Mononuclear cell (primary cell): Measurements from ENCODE around the gene AHCY. TPM values are rescaled to one million over a fixed set of nuclear protein-coding genes. Genes with fewer than 3 reads are reported as not detected.
"Not testable (repeated sequence)": the region's sequence is repeated elsewhere in the genome, so short reads cannot be mapped to it uniquely, and the experiment has no call there.

Experiments used
- H3K27me3 ChIP-seq: 2 replicates; pipeline ENCODE4 v1.6.0; 2011; ENCODE audit warnings: low read length, control low read depth; ENCODE audit not compliant: insufficient read depth
- H3K4me1 ChIP-seq: 2 replicates; pipeline ENCODE4 v1.5.1; 2011; ENCODE audit warnings: mild to moderate bottlenecking, low read length, control low read depth; ENCODE audit not compliant: insufficient read depth
- H3K4me3 ChIP-seq: 2 replicates; pipeline ENCODE4 v1.5.1; 2011; ENCODE audit warnings: mild to moderate bottlenecking, low read length, moderate library complexity
- H3K9me3 ChIP-seq: 2 replicates; pipeline ENCODE4 v1.5.1; 2011; ENCODE audit warnings: low read depth, mild to moderate bottlenecking, control low read depth, low read length
- total RNA-seq: library from RNA; depleted of rRNA; stranded (reverse); fragments of >200 nt; gene quantifications from one replicate; pipeline ENCODE4 v1.2.3, GENCODE V29; 2012

AHCY gene
- total RNA-seq, 1 donor: 21.0 TPM

DNA sequence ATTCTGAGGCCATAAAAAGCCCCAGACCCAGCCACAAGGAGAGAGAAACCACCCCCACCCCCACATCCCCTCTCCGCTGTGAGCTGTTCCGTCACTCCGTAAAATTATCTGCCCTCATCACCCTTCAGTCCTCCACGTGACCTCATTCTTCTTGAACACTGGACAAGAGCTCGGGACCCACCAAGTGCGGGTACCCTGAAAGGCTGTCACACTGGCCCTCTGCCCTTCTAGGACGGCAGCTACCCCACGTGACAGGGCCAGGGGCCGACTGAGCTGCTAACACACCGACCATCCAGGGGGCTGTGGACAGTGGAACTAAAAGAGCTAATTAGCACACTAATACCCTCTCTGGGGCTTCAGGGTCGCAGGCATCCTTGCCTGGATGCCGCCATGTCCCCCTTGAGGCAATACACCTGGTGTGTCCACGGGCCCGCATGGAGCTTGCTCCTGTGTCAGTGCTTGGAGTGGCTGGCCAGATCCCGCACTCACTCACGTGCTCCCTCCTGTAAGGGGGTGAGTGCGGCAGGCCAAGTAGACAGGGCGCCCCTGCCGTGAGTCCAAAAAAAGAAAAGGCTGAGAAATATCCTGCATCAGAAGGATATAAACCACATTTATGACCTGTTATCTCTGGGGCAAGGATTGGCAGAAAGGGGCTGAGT, 29.2 kb upstream of the AHCY start:
- no peak overlapping the region for H3K4me3 ChIP-seq
- no peaks in the 10 kb centered on the region for H3K4me1 ChIP-seq
- no peaks in the 10 kb centered on the region for H3K9me3 ChIP-seq
- no peaks in the 10 kb centered on the region for H3K27me3 ChIP-seq

DNA sequence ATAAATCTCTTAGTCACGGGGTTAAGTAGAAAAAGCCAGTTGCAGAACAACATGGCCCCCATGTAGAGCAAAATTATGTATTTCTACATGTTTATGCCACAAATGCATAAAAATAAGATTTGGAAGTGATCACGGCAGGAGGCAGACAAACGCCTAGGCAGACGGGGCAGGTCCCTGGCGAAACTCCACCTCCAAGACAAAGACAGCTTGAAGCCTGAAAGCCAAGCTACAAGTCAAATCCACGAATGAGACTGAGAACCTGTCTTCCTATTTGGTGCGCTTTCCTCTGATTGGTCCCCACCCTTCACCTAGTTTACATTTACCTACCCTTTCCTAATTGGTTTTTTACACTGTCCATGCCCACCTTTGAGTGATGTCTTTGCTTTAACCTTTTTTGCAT, 28.7 kb upstream of the AHCY start:
- Histone ChIP-seq H3K27me3 (no peaks in the 10 kb centered on the region), H3K4me3 (no peak overlapping the region), H3K4me1 (no peaks in the 10 kb centered on the region), H3K9me3 (no peaks in the 10 kb centered on the region)

DNA sequence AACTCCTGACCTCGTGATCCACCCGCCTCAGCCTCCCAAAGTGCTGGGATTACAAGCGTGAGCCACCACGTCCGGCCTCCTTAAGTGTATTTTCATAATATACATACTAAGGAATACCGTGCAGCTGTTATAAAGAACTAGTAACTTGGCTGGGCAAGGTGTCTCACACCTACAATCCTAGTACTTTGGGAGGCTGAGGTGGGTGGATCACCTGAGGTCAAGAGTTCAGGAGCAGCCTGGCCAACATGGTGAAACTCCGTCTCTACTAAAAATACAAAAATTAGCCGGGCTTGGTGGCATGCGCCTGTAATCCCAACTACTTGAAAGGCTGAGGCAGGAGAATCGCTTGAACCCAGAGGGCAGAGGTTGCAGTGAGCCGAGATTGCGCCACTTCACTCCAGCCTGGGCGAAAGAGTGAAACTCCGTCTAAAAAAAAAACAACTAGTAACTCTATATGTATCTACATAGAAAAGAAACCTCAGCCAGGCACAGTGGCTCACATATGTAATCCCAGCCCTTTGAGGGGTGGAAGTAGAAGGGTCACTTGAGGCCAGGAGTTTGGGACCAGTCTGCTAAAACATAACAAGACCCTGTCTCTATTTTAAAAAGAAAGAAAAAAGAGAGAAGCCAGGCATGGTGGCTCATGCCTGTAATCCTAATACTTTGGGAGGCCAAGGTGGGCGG, 27.8 kb upstream of the AHCY start:
- not testable (repeated sequence) for H3K4me3 ChIP-seq, H3K27me3 ChIP-seq, H3K4me1 ChIP-seq, H3K9me3 ChIP-seq

DNA sequence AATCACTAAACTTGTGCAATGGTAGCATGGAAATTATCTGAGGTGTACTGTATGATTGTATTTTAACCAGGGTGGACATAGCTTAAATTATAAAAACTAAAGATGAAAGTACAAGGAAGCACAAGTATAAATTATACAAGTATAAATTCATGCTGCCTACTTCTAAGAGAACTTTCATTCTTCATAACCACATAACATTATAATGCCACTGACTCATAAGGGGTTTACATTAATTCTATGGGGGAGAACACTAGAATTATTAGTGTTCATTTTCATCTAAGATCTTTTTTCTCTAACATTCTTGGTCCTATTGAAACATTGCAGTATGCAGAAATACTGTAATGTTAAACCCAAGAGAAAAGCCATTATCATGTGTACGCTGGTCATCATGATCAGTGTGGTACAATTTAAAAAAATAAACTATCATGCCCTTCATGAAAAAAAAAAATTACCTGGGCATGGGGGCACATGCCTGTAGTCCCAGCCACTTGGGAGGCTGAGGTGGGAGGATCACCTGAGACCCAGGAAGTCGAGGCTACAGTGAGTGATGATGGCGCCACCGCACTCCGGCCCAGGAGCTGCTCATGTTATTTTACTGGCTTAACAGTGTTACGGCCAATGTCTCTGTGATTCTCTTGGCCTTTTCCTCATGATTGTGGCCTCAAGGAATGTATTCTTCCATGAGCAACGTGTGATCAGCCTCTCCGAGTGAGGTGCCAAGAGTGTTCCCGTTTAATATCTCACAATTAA, 25.9 kb upstream of the AHCY start:
- Histone ChIP-seq H3K27me3 (no peaks in the 10 kb centered on the region), H3K4me1 (no peaks in the 10 kb centered on the region), H3K9me3 (no peaks in the 10 kb centered on the region), H3K4me3 (no peak overlapping the region)

DNA sequence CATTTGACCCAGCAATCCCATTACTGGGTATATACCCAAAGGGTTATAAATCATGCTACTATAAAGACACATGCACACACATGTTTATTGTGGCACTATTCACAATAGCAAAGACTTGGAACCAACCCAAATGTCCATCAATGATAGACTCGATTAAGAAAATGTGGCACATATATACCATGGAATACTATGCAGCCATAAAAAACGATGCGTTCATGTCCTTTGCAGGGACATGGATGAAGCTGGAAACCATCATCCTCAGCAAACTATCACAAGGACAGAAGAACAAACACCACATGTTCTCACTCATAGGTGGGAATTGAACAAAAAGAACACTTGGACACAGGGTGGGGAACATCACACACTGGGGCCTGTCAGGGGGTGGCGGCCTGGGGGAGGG, 25.1 kb upstream of the AHCY start:
- H3K4me3 ChIP-seq, H3K4me1 ChIP-seq, H3K27me3 ChIP-seq, H3K9me3 ChIP-seq: not testable (repeated sequence)

DNA sequence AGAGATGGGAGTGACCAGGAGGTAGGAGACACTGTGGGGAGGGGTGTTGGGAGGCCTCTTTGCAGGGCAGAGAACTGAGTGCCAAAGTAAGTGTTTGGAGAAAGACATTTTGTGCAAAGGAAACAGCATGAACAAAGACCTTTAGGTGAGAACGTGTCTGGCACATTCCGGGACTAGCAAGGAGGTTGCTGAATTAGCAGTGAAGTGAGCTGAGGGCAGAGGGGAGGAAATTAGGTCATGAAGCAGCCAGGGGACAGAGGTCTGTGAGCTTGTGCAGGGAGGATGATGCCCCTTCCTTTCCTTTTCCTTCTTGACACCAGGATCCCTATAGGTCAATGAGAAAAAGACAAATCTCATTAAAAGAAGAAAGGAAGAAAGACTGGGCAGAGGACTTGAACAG, 21.4 kb upstream of the AHCY start:
- Histone ChIP-seq H3K9me3 (no peaks in the 10 kb centered on the region), H3K4me3 (no peak overlapping the region), H3K4me1 (no peaks in the 10 kb centered on the region), H3K27me3 (no peaks in the 10 kb centered on the region)

DNA sequence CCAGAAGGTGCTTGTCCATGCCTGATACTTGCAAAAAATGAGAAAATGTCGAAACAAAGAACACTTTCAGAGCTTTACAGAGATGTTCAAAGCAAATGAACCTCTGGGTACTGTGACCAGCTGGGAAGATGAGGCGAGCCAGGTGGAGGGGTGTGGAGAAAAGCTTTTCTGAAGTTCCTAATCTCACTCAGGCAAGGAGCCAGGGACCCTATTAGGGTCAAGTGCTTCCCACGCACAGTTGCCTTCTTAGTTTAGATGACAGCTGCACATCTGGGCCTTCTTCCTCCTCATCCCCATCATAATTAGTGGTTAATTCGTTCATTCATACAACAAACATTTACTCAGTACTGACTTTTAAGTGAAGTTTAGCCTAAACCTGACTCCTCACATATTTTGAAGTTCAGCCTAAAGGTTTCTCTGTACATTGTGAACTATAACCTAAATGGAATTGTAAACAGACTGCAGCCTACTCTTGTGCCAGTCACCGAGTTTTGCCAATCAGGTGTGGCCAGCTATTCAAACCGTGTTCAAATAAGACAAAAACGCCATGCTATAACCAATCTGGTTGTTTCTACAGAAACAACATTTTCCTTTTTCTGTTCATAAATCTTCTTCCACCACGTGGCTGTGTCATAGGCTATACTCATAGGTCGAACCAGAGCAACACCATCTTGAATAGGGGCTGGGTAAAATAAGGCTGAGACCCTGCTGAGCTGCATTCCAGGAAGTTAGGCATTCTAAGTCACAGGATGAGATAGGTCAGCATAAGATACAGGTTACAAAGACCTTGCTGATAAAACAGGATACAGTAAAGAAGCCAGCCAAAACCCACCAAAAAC, 19.3 kb upstream of the AHCY start:
- Histone ChIP-seq H3K9me3 (no peaks in the 10 kb centered on the region), H3K27me3 (no peaks in the 10 kb centered on the region), H3K4me1 (no peaks in the 10 kb centered on the region), H3K4me3 (no peak overlapping the region)

DNA sequence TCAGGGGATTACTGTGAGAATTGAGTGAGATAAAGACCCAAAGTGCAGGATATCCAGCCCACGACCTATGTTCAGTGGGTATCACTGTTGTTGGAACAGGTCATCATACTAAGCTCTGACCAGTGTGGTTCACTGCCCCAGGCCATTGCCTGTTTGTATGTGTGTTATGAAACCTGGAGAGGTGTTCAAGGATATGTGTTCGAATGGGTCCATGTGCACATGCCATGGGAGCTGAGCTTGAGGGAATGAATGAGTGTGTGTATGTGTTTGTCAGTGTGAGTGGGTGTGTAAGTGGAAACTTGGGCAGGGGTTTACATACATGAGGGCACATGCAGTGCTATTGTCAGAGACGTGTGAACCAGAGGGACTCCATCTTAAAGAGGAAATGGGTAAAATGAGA, 17.7 kb upstream of the AHCY start:
- Histone ChIP-seq H3K4me1 (no peaks in the 10 kb centered on the region), H3K27me3 (no peaks in the 10 kb centered on the region), H3K9me3 (no peaks in the 10 kb centered on the region), H3K4me3 (no peak overlapping the region)

DNA sequence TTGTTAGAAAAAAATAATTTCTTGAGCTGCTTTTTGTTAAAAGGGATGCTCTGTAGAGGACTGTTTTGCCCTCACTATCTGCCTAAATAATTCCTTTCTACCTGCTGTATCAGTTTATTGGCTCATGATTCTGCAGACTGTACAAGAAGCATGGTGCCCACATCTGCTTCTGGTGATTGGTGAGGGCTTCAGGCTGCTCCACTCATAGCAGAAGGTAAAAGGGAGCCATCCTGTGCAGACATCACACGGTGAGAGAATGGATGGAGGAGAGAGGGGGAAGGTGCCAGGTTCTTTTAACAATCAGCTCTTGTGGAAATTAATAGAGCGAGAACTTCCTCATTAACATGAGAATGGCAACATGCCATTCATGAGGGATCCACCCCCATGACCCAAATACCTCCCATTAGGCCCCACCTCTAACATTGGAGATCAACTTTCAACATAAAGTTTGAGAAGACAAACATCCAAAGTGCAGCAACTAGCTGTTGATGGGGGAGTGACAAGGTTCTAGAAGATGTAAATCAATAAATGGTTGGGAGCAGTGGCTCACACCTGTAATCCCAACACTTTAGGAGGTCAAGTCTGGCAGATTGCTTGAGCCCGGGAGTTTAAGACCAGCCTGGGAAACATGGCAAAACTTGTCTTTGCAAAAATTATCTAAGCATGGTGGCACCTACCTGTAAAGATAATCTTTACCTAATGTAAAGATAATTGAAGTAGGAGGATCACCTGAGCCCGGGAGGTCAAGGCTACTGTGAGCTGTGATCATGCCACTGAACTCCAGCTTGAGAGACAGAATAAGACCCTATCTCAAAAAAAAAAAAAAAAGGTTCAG, 15.7 kb upstream of the AHCY start:
- Histone ChIP-seq H3K27me3 (no peaks in the 10 kb centered on the region), H3K4me3 (no peak overlapping the region), H3K9me3 (no peaks in the 10 kb centered on the region), H3K4me1 (no peaks in the 10 kb centered on the region)

DNA sequence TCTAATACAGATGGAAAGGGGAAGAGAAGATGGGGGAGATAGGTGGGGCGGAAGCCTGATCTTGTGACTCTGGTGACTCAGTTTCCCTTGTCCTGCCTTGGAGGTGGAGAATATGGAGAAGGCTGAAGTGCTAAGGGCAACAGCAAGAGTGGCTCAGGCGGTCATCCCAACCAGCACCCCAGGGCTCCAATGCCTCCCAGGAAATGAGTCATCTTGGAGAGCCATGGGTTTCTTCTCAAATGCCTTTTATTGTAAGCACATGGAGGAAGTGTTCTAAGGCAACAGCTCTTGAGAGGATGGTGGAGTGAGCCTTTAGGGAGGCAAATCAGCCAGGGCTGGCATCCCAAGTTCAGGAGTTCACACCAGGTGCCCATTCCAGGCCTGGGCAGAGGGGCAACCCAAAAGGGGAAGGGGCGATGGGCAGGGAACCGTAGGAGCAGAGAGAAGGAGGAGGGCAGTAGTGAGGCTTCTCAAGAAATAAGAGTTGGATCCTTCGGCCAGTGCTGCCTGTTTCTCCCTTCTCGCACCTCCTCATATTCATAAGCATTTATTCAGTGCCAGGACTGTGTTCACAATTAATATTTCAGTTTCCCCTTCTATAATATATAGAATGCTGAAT, 13.2 kb upstream of the AHCY start:
- H3K9me3 ChIP-seq: no peaks in the 10 kb centered on the region
- H3K4me1 ChIP-seq: peaks cover 16% of the 10 kb centered on the region
- H3K4me3 ChIP-seq: no peak overlapping the region
- H3K27me3 ChIP-seq: peaks cover 11% of the 10 kb centered on the region

DNA sequence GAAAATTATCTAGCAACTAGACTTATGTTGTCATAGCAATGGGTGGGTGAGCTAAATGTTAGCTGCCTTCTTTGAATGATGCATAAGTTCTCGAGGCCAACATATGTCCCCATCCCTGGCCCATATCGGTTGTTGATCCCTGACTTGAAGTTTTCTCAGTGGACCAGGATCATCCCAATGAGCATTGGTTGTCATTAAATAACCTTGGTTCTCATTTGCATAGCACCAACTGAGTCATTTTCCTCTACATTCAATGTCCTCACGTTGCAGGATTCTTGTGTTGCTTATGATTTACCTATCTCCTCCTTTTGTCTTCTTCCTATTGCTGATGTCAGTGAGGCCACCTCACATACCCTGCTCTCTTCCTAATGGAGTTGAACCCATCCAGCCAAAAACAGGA, 12.1 kb upstream of the AHCY start:
- Histone ChIP-seq H3K27me3 (peaks cover 14% of the 10 kb centered on the region), H3K9me3 (no peaks in the 10 kb centered on the region), H3K4me1 (peaks cover 16% of the 10 kb centered on the region), H3K4me3 (no peak overlapping the region)

DNA sequence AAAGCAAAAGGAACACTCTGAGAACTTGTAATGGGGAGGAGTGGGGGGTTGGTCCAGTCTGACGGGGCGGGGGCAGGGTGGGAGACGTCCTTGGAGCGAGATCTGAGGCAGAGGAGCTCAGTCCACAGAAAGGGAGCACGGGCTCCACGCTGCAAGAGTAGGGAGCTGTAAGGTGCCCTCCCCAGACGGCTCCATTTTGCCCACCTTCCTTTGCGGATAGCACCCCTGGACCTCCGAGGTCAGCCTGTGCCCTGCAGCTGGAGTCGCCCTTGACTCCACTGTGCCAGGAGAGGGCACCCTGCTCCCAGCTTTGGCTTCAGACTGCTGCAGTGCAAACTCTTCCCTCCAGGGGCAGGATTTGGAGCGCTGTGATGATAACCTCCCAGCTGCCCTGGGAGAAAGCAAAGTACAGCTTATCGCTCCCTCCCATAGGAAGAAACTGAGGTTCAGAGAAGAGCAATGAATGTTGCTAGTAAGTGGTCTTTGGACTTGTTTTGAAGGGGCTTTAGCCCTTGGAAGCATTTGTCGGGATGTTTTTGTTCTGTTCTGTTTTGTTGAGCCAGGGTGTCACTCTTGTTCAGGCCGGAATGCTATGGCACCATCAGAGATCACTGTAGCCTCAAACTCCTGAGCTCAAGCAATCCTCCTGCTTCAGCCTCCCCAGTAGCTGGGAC, 9.5 kb upstream of the AHCY start:
- peaks cover 16% of the 10 kb centered on the region for H3K4me1 ChIP-seq
- H3K9me3 ChIP-seq: no peaks in the 10 kb centered on the region
- H3K4me3 ChIP-seq: no peak overlapping the region
- H3K27me3 ChIP-seq: peaks cover 14% of the 10 kb centered on the region

DNA sequence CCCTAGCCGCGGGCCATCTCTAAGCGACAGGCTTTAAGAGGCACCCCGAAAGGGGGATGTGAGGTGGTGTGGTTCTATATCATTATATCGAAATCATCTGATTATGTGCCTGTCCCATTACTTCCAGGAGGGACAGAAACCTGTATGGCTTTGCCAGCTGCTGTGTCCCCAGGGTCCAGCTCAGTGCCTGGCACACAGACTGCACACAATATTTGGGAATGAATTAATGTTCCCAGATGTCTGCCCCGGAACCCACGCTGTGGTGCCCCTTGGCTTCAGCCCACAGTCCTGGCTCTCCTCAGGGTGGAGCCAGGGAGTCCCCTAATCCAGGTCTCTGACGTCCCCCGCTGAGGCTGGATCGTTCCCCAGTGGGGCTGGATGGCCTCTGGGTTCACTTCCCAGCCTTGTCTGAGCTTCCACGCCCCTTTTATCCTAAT, 8.9 kb upstream of the AHCY start:
- Histone ChIP-seq H3K9me3 (no peaks in the 10 kb centered on the region), H3K27me3 (peaks cover 14% of the 10 kb centered on the region), H3K4me1 (peaks cover 16% of the 10 kb centered on the region), H3K4me3 (no peak overlapping the region)
